DLD1 (cell line): ENCODE results near the gene SORL1.
"Not testable (repeated sequence)": the region's sequence is repeated elsewhere in the genome, so short reads cannot be mapped to it uniquely, and the experiment has no call there.

Experiments used
- in situ Hi-C: cut with HindIII; loops from 2 replicates; pipeline ENCODE4 v1.10.0; 2017; ENCODE audit warnings: low sequenced_read_pairs

The SORL1 gene

DNA sequence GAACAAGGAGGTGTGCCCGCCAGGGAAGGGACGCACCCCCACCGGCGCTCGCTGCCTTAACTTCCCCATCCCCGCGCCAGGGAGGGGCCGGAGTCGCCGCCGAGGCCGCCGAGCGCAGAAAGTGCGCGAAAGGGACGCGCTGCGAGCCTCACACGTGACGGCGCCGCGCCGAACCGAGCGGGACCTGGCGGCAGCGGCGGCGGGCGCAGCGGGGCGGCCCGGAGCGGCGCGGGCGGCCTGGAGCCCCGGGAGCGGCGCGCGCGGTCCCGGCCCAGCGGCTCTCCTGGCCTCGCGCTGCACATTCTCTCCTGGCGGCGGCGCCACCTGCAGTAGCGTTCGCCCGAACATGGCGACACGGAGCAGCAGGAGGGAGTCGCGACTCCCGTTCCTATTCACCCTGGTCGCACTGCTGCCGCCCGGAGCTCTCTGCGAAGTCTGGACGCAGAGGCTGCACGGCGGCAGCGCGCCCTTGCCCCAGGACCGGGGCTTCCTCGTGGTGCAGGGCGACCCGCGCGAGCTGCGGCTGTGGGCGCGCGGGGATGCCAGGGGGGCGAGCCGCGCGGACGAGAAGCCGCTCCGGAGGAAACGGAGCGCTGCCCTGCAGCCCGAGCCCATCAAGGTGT is at the start of gene SORL1:
TSS of gene SORL1 (plus strand) at position 329 of the 623 bp plus-strand sequence. CDS start at position 347, 18 bp downstream.
- in situ Hi-C loops, result no loop called here

DNA sequence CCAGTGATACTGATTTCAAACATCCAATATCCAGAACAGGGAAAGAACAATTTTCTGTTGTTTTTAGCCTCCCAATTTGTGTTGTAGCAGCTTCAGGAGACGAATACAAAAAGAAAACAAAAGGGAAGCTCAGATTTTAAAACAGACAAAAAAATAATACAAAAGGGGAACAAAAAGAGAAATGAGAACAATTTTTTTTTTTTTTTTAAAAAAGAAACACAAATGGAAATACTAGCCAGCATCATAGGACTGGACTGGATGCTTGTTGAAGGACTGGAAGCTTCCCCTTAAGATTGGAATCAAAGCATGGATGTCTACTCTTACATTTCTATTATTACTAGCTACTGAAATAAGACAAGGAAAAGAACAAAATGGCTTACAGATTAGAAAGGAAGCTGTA is 46.5 kb upstream of the SORL1 start:
- in situ Hi-C loops, result no loop called here

DNA sequence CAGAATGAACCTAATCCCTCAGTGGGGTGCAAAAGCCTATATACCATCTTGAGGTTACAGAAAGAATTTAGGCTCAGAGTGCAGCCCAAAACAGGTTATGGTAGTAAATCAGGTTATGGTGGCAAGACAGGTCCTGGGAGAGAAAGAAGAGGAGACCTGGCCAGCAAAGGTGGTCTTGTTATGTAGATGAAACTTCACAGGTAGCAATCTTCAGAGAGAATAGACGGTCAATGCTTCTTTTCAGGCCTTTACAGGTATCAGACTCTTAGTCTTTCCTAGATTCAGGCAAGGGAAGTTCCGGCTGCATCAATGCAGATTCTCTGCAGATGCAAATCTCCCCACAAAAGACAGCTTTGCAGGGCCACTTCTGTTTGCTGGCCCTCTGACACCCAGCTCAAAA is 45.8 kb upstream of the SORL1 start:
- in situ Hi-C loops, result no loop called here

DNA sequence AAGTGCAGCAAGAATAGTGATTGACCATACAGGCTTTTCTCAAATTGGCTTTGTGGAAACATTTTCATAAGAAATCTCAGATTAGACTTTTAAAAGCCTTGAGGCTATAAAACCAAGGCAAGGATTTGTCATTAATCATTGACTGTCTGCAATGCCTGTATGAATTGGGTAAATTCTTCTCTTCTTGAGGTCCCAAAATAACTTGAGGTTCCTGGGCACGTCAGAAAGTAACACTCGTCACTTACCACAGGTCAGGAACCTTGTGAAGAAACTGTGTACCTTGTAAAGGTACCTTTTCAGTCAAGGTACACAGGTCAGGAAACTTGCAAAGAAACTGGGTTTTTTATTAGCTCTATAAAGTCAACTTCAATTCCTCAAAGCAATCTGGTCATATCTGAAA is 43.3 kb upstream of the SORL1 start:
- in situ Hi-C loops, result no loop called here

GRCh38 chr11:121410041-121410440 is 42.1 kb upstream of the SORL1 start:
- in situ Hi-C loops, result not testable (repeated sequence)

GRCh38 chr11:121411330-121411729 is 40.8 kb upstream of the SORL1 start:
- in situ Hi-C loops, result not testable (repeated sequence)

DNA sequence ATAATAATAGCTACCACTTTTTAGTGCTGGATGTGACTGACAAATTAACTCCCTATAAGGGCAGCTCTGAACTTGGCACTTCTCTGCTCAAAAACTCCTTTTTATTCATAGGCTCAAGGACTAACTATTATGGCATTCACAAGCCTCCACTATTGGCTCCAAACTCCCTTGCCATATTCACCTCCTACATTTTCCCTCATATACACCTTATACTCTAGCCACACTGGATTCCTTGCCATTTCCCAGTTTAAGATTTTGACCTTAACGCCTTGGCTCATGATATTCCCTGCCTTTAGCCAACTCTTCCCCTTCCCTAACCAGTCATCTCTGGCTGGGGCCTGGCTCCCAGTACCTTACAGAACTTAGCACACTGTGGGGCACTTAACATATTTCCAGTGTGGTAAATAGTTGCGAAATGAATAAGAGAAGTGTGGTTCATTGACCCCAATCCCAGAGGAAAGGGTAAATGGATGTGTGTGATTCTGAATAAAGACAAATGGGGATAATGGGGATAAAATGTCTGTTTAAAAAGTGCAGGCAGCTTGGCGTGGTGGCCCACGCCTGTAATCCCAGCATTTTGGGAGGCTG is 40.0 kb upstream of the SORL1 start:
- in situ Hi-C loops, result no loop called here

DNA sequence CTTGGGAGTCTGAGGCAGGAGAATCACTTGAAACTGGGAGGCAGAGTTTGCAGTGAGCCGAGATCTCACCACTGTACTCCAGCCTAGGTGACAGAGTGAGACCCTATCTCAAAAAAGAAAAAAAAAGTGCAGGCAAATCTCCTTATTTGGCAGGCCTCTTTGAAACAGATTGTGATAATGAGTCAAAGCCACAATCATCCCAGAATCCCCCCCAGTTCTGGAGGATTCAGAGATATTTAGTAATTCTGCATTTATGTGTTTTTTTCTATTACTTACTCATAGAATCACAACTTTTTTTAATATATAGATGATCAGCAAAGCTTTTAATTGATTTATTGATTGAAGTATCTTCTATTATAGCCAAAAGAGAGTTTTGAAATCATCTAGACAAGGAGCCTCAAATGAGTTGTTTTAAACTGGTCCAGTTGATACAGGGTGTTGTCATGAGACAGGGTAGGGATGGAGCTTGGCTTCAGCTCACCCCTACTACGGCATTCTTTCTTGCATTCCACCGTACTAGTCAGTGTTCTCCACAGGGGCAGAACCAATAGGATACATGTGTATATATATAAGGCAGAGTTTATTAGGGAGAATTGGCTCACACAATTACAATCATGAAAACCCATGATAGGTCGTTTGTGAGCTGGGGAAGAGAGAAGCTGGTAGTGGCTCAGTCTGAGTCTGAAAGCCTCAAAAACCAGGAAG is 39.3 kb upstream of the SORL1 start:
- in situ Hi-C loops, result no loop called here

GRCh38 chr11:121414141-121414913 is 37.8 kb upstream of the SORL1 start:
- in situ Hi-C loops, result no loop called here

- in situ Hi-C loops, result no loop called here
Observed at GRCh38 chr11:121415856-121416255, 36.3 kb upstream of the SORL1 start.

DNA sequence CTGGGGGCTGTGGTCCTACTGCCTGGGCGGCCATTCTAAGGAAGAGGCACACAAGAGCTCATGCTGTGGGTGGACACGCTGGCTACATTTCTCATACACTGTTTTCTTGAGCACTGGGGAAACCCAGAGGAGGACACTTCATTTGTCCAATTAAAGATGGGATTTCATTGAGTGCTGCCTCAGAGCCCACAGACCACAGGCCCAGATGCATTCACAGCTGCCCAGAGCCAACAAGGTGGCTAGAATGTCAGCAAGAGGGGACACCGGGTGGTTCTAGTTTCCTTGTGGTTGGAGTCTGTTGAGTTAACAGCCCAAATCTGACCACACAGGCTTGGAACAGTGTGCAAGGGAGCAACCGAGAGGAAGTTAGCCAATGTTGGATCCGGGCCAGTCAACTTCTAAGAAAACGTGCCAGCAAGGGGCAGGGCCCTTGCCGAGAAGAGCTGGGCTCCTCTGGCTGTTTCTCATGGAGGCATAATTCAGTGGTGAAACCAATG is 35.0 kb upstream of the SORL1 start:
- in situ Hi-C loops, result no loop called here

DNA sequence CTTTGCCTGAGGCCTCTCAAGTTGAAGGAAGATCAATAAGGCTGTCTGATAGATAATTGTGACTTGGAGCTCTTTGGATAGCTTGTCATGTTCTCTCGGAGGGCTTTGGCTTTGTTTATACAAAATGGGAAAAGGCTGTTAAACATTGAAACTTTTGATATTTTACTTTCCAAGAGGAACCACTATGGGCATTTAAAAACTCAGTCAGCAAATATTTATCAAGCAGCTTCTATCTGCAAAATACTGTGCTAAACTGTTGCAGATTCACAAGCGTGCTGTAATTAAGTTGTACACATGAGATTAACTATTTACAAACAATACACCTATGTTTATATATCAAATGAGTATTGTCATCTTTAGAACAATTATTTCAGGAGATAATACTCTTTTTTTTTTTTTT is 34.5 kb upstream of the SORL1 start:
- in situ Hi-C loops, result no loop called here

- in situ Hi-C loops, result no loop called here
Observed at GRCh38 chr11:121418625-121419114, 33.4 kb upstream of the SORL1 start.

DNA sequence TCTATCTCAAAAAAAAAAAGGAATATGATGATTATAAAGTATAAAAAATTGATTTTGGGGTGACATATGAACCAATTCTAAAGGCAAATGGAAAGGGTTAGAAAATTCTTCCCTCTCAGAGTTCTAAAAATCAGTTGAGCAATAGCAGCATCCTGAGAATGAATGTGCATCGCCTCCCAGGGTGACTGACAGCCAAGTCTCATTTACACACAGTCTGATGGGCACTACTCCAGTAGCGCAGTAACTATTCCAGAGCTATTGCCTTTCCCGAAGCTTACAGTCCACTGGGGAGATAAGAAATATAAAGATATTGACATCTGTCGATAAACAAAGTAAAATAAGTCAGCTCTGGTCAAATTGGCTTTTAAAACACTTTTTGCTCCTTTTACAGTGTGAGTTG is 32.3 kb upstream of the SORL1 start:
- in situ Hi-C loops, result no loop called here

- in situ Hi-C loops, result no loop called here
Observed at GRCh38 chr11:121420398-121420797, 31.7 kb upstream of the SORL1 start.

- in situ Hi-C loops, result no loop called here
Observed at GRCh38 chr11:121421149-121421901, 30.8 kb upstream of the SORL1 start.

- in situ Hi-C loops, result no loop called here
Observed at GRCh38 chr11:121422675-121423074, 29.4 kb upstream of the SORL1 start.

DNA sequence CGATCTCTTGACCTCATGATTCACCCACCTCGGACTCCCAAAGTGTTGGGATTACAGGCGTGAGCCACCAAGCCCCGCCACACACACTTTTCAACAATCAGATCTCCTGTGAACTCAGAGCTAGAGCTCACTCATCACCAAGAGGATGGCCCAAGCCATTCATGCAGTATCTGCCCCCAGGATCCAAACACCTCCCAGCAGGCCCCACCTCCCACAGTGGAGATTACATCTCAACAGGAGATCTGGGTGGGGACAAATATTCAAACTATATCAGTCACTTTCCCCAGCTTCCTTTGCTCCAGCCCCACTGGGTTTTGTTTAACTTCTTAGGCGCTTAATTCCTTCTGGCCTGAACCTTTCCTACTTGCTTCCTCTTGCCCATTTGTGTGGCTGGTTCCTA is 26.3 kb upstream of the SORL1 start:
- in situ Hi-C loops, result no loop called here

DNA sequence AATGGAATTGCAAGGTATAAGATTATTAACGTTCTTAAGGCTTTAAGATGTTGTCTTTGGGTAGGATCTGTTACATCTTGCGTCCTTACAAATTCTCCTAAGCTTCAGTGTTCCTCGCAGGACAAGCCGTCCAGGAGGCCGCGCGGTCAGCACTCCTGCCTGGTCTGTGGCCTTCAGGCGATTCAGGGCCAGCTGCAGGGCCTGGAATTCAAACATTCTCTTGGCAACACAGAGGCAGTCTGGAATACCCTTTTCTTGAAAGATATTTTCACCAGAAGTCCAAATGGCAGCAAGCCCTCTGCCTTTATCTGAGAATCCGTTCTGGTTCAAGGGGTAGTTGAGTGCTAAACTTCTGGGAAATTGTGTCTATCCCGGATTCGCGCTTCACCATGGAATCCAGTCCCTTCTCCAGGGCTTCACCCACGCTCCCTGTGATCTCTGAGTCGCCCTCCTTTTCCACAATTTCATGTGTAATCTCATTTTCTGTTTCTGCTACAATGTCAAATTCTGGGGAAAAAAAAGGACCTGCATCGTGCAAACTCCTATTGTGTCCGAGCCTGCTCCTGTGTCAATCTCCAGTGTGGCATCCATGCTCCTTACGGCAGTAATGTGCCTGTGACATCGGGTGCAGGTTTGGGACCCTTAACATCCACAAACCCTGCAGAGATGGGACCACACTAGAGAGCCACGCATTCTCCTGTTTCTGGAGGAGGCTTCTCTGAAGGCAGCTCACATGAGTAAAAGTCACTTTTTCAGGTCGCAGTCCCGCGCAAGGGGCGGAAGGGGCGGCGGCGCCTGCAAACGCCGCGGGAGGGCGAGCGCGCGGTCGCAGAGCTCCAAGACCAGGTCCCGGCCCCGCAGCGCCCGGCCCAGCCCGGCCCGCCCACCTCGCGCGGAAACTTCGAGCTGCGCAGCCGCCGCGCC is 25.4 kb upstream of the SORL1 start:
- in situ Hi-C loops, result no loop called here

GRCh38 chr11:121427400-121427744 is 24.7 kb upstream of the SORL1 start:
- in situ Hi-C loops, result no loop called here
